MM.1S (cell line): Measurements from ENCODE around the gene MVK.

Experiments used
- DNase-seq: peaks from one replicate; pipeline ENCODE4 v3.0.0-alpha.2; 2015
- H2AFZ ChIP-seq: fragments of 300-600 bp; sonication (generic); 2 replicates; pipeline ENCODE4 v1.6.0; 2016; ENCODE audit warnings: antibody characterized with exemption, low read length
- H3F3A ChIP-seq: fragments of 300-600 bp; sonication (generic); 2 replicates; pipeline ENCODE4 v1.6.1; 2016; ENCODE audit warnings: mild to moderate bottlenecking, antibody characterized with exemption, low read length, moderate library complexity, mixed read lengths; ENCODE audit not compliant: insufficient read depth
- H3K27ac ChIP-seq: fragments of 300-600 bp; sonication (generic); 2 replicates; pipeline ENCODE4 v1.5.1; 2016; ENCODE audit warnings: mild to moderate bottlenecking, low read length
- H3K27me3 ChIP-seq: fragments of 300-600 bp; sonication (generic); replicated peaks from 2 replicates; pipeline ENCODE4 v1.6.0; 2016; ENCODE audit warnings: low read length; ENCODE audit not compliant: insufficient read depth
- H3K36me3 ChIP-seq: fragments of 300-600 bp; sonication (generic); replicated peaks from 2 replicates; pipeline ENCODE4 v1.6.1; 2016; ENCODE audit warnings: mild to moderate bottlenecking, low read length, mixed read lengths; ENCODE audit not compliant: insufficient read depth
- H3K4me1 ChIP-seq: fragments of 300-600 bp; sonication (generic); 2 replicates; pipeline ENCODE4 v1.6.1; 2016; ENCODE audit warnings: low read length, mixed read lengths
- H3K4me2 ChIP-seq: fragments of 300-600 bp; sonication (generic); 2 replicates; pipeline ENCODE4 v1.6.0; 2016; ENCODE audit warnings: low read depth, low read length
- H3K4me3 ChIP-seq: fragments of 300-600 bp; sonication (generic); 2 replicates; pipeline ENCODE4 v1.5.1; 2016; ENCODE audit warnings: low read length, mixed read lengths
- H3K79me2 ChIP-seq: fragments of 300-600 bp; sonication (generic); 2 replicates; pipeline ENCODE4 v1.6.1; 2016; ENCODE audit warnings: mixed run types, low read length, mixed read lengths
- H3K9ac ChIP-seq: fragments of 300-600 bp; sonication (generic); 2 replicates; pipeline ENCODE4 v1.6.1; 2016; ENCODE audit warnings: low read length, mixed read lengths
- H3K9me2 ChIP-seq: fragments of 300-600 bp; sonication (generic); replicated peaks from 2 replicates; pipeline ENCODE4 v1.6.1; 2016; ENCODE audit warnings: mild to moderate bottlenecking, low read length, mixed read lengths; ENCODE audit not compliant: insufficient read depth
- H3K9me3 ChIP-seq: fragments of 300-600 bp; sonication (generic); replicated peaks from 2 replicates; pipeline ENCODE4 v1.6.1; 2016; ENCODE audit warnings: mild to moderate bottlenecking, low read length, mixed read lengths; ENCODE audit not compliant: insufficient read depth
- H4K20me1 ChIP-seq: fragments of 300-600 bp; sonication (generic); 2 replicates; pipeline ENCODE4 v1.6.1; 2016; ENCODE audit warnings: mild to moderate bottlenecking, low read length, moderate library complexity, mixed read lengths; ENCODE audit not compliant: insufficient read depth
- CTCF ChIP-seq: fragments of 300-600 bp; sonication (generic); IDR thresholded peaks from 2 replicates; pipeline ENCODE4 v1.5.1; 2016; ENCODE audit warnings: antibody characterized with exemption, low read length, mixed read lengths
- EZH2 ChIP-seq: fragments of 300-600 bp; sonication (generic); optimal IDR thresholded peaks from 2 replicates; pipeline ENCODE3; 2017; ENCODE audit warnings: low read depth, mild to moderate bottlenecking, antibody characterized with exemption, low read length, mixed read lengths
- EZH2phosphoT487 ChIP-seq: fragments of 300-600 bp; sonication (generic); IDR thresholded peaks from 2 replicates; pipeline ENCODE4 v1.6.1; 2018; ENCODE audit warnings: antibody characterized with exemption, low read length

Gene MVK

GRCh38 chr12:109637996-109638395, 64.4 kb downstream of the MVK start:
- Histone ChIP-seq H3K36me3 (no peaks in the 10 kb centered on the region), H4K20me1 (no peaks in the 10 kb centered on the region), H3K9me3 (no peaks in the 10 kb centered on the region), H3K79me2 (no peaks in the 10 kb centered on the region), H3K27ac (no peak overlapping the region), H3K4me1 (no peaks in the 10 kb centered on the region), H2AFZ (no peak overlapping the region), H3K27me3 (no peaks in the 10 kb centered on the region), H3K9me2 (no peaks in the 10 kb centered on the region), H3K9ac (no peak overlapping the region), H3K4me2 (no peak overlapping the region), H3F3A (no peaks in the 10 kb centered on the region), H3K4me3 (no peak overlapping the region)
- DNase-seq: no peak
- TF ChIP-seq CTCF (no peak), EZH2phosphoT487 (no peak), EZH2 (no peak)

- H4K20me1 ChIP-seq: no peaks in the 10 kb centered on the region
- no peaks in the 10 kb centered on the region for H3K9me3 ChIP-seq
- DNase-seq: no peak
- no peak overlapping the region for H3K9ac ChIP-seq
- H3K4me2 ChIP-seq: no peak overlapping the region
- H3F3A ChIP-seq: no peaks in the 10 kb centered on the region
- H3K4me1 ChIP-seq: no peaks in the 10 kb centered on the region
- H3K27ac ChIP-seq: no peak overlapping the region
- no peak for TF ChIP-seq CTCF
- no peaks in the 10 kb centered on the region for H3K27me3 ChIP-seq
- H3K79me2 ChIP-seq: no peaks in the 10 kb centered on the region
- H3K4me3 ChIP-seq: no peak overlapping the region
- no peaks in the 10 kb centered on the region for H3K9me2 ChIP-seq
- no peak overlapping the region for H2AFZ ChIP-seq
- H3K36me3 ChIP-seq: no peaks in the 10 kb centered on the region
These were observed 65.1 kb downstream of the MVK start for GRCh38 chr12:109638735-109639134.

- Histone ChIP-seq H3K9me3 (no peaks in the 10 kb centered on the region), H3K27ac (no peak overlapping the region), H3K4me2 (no peak overlapping the region), H3K4me3 (no peak overlapping the region), H2AFZ (no peak overlapping the region), H3K79me2 (no peaks in the 10 kb centered on the region), H3K27me3 (no peaks in the 10 kb centered on the region), H3K9ac (no peak overlapping the region), H3K36me3 (no peaks in the 10 kb centered on the region), H3F3A (no peaks in the 10 kb centered on the region), H3K4me1 (no peaks in the 10 kb centered on the region), H4K20me1 (no peaks in the 10 kb centered on the region), H3K9me2 (no peaks in the 10 kb centered on the region)
- DNase-seq: no peak
- TF ChIP-seq CTCF: no peak
- TF ChIP-seq EZH2phosphoT487: no peak
- no peak for TF ChIP-seq EZH2
These were observed 65.7 kb downstream of the MVK start for GRCh38 chr12:109639151-109639872.
